ENCODE results near the gene CCDC39.

Gene CCDC39
- 0 reads per million in 2 donors for total RNA-seq

- DNase-seq = peak; percentile 21
These were observed at the start of gene CCDC39 for GRCh38 chr3:180679178-180680096. CCDC39 (minus strand) TSS chr3:180679489; CDS start chr3:180679380, 109 bp downstream.

GRCh38 chr3:180720012-180720411 lies 40.7 kb upstream of the CCDC39 start:
- no peak for DNase-seq

GRCh38 chr3:180707896-180708295 lies 28.6 kb upstream of the CCDC39 start:
- DNase-seq = no peak

- DNase-seq = no peak
These were observed 26.3 kb upstream of the CCDC39 start for GRCh38 chr3:180705619-180706018.

- no peak for DNase-seq
These were observed 25.2 kb upstream of the CCDC39 start for GRCh38 chr3:180704532-180704931.

- no peak for DNase-seq
These were observed 21.7 kb upstream of the CCDC39 start for GRCh38 chr3:180700941-180701340.

- no peak for DNase-seq
These were observed 19.5 kb upstream of the CCDC39 start for GRCh38 chr3:180698760-180699270.

- no peak for DNase-seq
These were observed 15.0 kb upstream of the CCDC39 start for GRCh38 chr3:180694321-180694720.

- DNase-seq = no peak
These were observed 14.4 kb upstream of the CCDC39 start for GRCh38 chr3:180693656-180694055.

GRCh38 chr3:180690061-180690460 lies 10.8 kb upstream of the CCDC39 start:
- DNase-seq = no peak

- DNase-seq = no peak
These were observed 5.5 kb upstream of the CCDC39 start for GRCh38 chr3:180684807-180685206.

- DNase-seq = no peak
These were observed 4.5 kb upstream of the CCDC39 start for GRCh38 chr3:180683816-180684215.

GRCh38 chr3:180680097-180680430 lies 775 bp upstream of the CCDC39 start:
- DNase-seq = no peak

GRCh38 chr3:180678231-180678630 lies 1.1 kb downstream of the CCDC39 start:
- no peak for DNase-seq

GRCh38 chr3:180661444-180661843 lies 17.8 kb downstream of the CCDC39 start:
- DNase-seq = no peak

GRCh38 chr3:180657094-180657493 lies 22.2 kb downstream of the CCDC39 start:
- DNase-seq = no peak

- no peak for DNase-seq
These were observed 22.9 kb downstream of the CCDC39 start for GRCh38 chr3:180656406-180656805.

GRCh38 chr3:180646187-180646790 lies 33.0 kb downstream of the CCDC39 start:
- no peak for DNase-seq

- DNase-seq = no peak
These were observed 38.3 kb downstream of the CCDC39 start for GRCh38 chr3:180640987-180641386.

GRCh38 chr3:180633722-180634121 lies 45.6 kb downstream of the CCDC39 start:
- no peak for DNase-seq

- no peak for DNase-seq
These were observed 48.0 kb downstream of the CCDC39 start for GRCh38 chr3:180631317-180631716.

GRCh38 chr3:180630371-180630770 lies 48.9 kb downstream of the CCDC39 start:
- no peak for DNase-seq

GRCh38 chr3:180626844-180627243 lies 52.4 kb downstream of the CCDC39 start:
- DNase-seq = no peak

GRCh38 chr3:180624714-180625113 lies 54.6 kb downstream of the CCDC39 start:
- no peak for DNase-seq
